Caki2 (cell line): ENCODE results near the gene FHIT. TPM values are rescaled to one million over a fixed set of nuclear protein-coding genes. Genes with fewer than 3 reads are reported as not detected.

Experiments used
- DNase-seq: peaks from one replicate; pipeline ENCODE4 v3.0.0-alpha.2; 2015; ENCODE audit warnings: low read depth
- in situ Hi-C: cut with HindIII; loops from 2 replicates; pipeline ENCODE4 v1.10.0; 2016; ENCODE audit warnings: low sequenced_read_pairs, low pct_unique_long_range_greater_than_20kb, mixed read lengths
- total RNA-seq: library from RNA; depleted of rRNA; stranded (reverse); fragments of >200 nt; shearing (Covaris generic); gene quantifications from 2 replicates; pipeline ENCODE4 v1.2.3, GENCODE V29; 2014; ENCODE audit warnings: low replicate concordance

The FHIT gene
- total RNA-seq, 1 experiment from 2014 or later, result 4.8 TPM

DNA sequence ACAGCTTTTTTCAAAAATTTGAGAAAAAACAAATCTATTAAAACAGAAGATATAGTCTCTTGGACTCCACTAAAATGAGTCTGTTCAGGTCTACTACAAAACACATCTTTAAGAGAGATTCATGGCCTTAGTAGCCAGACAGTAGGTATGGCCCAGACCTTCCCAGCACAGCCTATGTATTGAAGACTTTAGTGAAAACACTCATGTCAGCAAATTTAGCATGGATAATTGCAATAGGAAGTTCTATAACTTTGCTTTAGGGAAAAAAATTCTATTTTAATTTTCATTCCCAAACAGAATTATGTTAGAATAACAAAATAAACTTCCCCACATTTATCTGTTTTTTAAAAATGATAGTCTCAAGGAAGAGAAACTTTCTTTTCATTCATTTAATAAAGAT, 976.6 kb downstream of the FHIT start:
- in situ Hi-C loops, result no loop called here
- DNase-seq, result no peak

DNA sequence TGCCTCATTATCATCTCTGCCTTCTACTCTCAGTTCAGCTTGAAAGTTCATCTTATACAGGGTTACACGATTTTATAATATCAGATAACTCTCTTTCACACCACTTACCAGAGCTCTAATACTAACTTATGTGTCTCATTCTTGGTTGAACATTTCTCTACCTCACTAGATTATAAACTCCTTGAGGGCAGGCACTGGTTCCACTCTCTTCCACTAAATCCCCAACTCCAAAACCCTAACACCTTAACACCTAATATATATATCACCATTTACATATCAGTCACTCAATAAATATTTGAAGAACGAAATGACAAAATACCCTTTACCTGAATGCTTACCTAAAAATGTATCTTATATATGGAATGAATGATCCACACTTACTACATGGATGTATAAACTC, 977.2 kb downstream of the FHIT start:
- in situ Hi-C loops, result no loop called here
- DNase-seq, result no peak

DNA sequence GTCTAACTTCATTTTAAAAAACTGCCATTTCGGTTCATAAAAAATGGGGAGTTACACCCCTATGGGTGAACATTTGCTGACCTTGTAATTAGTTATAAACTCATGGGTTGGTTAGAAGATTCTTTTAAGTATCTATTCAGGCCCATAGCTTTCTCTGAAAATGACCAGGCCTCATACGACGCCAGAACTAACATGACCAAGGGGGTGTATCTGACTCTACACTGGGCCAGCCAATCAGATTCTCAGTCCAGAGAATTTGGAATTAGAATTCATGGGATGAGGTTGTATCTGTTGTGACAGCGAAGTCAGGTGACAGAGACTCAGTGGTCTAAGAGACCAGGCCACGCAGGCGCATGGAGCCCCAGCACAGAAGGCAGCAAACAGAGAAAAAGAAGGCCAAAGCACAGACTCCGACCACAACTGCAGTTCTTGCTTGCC, 981.4 kb downstream of the FHIT start:
- in situ Hi-C loops, result no loop called here
- no peak for DNase-seq

DNA sequence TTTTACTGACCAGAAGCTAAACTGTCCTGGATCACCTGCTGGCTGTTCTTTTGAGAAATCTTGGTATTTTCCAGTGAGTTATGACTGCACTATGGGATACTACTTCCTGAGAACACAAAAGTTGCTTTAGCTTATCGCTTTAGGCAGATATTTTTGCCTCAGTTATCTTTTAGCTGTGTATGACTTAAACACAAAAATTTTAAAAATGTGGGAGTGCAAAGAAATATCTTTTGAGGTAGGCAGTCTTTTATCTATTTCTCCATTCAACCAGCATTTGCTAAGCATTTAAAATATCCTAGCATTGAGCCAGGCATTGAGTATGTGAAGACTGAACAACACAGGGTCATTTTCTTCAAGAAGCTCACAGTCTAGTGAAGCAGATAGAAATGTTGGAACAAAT, 981.9 kb downstream of the FHIT start:
- in situ Hi-C loops, result no loop called here
- no peak for DNase-seq

DNA sequence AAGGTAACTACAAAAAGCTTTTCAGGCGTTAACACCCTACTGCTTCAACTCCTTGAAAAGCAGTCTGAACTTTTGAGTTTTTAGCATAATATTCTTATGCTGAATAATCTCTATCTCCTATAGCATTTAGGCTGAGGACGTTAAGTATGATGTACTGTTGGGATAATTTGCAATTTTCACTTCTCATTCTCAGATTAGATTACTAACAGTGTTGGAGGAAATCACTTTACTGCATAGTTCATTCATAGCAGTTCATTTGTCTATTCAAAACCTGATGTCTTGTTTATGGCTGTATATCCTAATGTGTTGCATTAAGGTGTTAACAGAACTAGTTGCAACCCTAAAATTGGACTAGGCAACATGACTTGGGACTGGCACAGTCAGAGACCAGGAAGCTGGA, 983.1 kb downstream of the FHIT start:
- in situ Hi-C loops, result no loop called here
- DNase-seq, result no peak

DNA sequence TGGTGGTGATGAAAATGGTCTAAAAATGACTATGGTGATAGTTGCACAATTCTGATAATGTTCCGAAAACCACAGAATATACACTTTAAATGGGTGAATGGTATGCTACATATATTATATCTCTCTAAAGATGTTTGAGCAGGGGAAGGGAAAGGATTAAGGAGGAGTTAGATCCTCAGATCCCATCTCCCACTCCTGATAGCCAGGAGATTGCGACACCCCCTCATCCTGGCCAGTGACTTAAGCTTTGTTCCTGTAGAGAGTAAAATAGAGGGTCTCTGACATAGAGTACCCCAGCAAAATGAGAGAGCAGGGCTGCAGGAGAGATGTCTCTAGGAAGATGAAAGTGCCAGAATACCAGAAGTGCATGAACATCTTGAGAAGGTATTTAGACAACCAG, 984.8 kb downstream of the FHIT start:
- DNase-seq, result no peak
- in situ Hi-C loops, result no loop called here

DNA sequence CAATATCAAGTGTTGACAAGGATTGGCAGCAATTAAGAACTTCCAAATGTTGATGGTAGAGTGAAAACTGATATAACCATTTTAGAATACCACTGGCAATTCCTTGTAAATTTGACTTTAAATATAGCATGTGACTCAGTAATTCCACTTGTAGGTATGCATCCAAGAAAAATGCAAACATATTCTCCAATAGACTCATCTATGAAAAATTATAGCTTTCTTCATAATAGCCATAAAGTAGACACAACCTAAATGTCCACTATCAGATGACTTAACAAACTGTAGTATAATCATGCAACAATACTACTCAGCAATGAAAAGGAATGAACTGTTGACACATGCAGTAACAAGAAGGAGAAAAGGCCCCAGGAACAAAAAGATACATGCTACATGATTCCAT, 988.1 kb downstream of the FHIT start:
- DNase-seq, result no peak
- in situ Hi-C loops, result no loop called here

DNA sequence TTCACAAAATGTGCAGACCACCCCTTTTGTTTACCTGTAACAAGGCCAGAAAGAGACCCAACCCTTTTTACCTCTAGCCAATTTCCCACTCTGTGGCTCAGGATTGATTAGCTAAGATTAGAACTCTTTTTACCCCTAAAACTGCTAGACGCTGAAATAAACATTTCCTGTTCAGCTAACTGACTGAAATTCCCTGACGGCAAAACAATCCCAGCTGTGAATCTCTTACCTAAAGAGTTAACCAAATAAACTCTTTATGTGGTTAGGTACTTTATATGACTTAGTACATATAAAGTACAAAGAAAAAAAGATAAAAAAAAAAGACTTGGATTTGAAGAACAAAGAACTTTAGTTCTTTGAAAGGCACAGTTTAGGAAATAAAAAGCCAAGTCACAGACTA, 988.7 kb downstream of the FHIT start:
- in situ Hi-C loops, result no loop called here
- DNase-seq, result no peak

DNA sequence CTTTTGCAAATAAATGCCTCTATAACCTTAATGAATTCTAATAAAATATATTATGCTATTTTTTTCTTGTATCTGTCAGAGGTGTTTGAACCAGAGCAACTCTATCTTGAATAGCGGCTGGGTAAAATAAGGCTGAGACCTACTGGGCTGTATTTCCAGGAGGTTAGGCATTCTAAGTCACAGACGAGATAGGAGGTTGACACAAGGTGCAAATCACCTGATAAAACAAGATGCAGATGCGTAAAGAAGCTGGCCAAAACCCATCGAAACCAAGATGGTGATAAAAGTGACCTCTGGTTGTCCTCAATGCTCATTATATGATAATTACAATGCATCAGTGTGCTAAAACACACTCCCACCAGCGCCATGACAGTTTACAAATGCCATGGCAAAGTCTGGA, 990.7 kb downstream of the FHIT start:
- in situ Hi-C loops, result no loop called here
- DNase-seq, result no peak

DNA sequence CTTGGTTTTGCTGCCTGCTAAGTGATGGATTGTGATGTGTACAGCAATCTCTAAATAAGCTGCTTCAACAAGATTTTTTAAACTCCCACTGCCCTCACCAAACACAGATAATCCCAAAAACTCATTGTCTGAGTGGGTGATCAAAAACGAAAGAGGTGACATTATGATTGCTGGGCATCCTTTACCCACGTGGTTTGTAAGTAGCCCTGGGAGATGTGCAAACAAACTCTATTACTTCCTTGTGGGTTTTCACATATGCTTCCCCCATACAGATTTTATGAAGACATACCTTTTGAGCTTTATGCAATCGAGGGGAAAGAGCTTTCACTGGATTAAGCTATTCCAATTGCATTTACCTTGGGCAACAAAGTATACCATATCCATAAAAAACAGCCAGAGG, 1000.4 kb downstream of the FHIT start:
- DNase-seq, result no peak
- in situ Hi-C loops, result no loop called here

DNA sequence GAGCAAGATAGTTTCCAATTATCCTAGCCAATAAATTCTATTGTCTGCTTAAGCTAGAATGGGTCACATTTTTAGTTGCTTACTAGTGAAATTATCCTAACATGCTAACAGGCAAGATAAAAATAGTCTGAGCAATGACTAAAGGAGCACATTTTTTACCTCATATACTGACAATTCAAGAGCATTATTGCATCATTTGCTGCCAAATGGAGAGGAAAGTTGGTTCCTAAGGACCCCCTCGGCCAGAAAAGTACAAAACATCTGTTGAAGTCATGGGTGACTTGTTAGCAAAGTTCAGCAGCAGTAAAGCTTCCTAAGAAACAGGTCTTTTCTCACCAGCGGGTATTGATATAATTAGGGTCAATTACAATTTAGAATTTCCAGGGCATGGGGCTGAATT, 1001.0 kb downstream of the FHIT start:
- in situ Hi-C loops, result no loop called here
- DNase-seq, result no peak

DNA sequence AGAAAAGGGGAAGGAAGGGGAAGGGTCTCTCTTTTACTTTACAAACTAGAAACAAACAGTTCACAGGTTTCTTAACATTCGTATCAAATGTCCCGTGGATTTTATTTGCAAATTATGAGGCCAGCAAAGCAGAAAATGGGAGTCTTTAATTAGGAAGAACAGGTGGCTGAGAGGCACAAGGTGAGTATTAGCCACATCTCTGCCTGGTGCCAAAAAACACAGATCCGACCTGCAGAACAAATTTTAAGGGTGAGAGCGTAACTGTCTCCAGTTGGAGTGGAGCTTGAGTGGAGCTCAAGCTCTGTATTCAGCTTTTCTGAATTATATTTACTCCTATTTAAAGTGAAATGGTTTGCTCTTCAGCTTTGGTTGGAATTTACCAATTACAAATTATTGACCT, 1004.9 kb downstream of the FHIT start:
- DNase-seq, result no peak
- in situ Hi-C loops, result no loop called here

DNA sequence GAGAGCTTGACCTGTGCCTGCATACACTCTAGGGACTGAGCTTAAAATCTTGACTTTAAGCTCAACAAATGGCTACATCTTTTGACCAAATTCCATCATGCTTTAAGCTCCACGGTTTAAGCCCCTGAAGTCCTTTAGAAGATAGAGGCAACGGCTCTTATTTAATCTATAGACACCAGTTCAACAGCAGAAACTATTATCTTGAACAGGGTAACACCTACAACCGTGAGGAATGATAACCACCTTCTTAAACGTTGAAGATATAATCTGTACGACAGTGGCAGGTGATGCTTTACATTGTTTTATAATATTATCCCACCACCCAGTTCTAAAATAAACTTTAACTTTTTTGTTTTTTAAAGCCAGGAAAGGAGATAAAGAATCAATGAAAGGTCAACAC, 1007.8 kb downstream of the FHIT start:
- no peak for DNase-seq
- in situ Hi-C loops, result no loop called here

DNA sequence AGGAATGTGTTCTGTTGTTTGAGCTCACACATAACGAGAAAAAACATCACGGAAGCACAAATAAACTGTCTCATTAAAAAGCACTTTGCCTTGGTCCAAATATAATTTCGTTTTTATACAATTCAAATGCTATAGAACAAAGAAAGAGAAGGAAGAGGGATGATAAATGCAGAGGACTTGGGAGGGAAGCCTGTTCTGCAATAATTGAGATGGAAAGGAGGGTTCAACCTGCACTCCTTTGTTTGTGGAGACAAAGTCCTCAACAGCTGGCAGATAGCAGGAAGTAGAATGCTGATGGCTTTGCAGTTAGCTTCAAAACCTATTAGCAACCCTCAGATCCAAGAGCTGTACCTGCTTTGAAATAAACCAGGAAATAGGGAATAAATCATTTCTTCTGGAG, 1010.8 kb downstream of the FHIT start:
- DNase-seq, result no peak
- in situ Hi-C loops, result no loop called here

DNA sequence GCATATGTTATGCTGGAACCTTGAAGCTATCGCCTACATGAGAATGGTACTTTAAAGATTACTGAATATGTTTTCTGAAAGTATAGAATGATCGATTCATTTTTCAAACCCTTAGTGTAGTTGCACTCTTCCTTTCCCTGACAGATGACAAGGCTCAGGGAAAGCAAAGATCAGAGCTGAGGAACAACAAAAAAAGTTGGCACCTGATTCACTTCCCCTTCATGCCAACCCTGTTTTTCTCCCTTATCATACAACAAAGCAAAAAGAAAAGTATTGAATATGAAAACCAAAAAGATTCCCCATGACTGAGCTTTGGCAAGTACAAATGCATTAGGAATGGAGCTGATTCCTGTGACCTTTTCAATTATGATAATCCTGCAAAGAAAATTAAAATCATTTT, 1012.7 kb downstream of the FHIT start:
- in situ Hi-C loops, result no loop called here
- DNase-seq, result no peak

DNA sequence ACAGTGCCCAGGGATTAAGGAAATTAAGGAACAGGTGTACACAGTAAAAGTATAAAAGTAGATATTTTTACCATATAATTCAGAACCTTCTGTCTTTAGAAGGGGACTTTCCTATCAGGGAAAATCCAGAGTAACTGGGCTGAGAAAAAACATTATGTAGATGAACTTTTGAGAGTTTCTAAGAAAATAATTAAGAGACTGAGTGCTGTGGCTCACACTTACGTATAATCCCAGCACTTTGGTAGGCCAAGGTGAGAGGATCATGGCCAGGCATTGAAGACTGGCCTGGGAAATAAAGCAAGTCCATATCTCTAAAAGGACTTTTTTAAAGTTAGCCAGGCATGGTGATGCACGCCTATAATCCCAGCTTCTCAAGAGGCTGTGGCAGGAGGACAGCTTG, 1021.8 kb downstream of the FHIT start:
- DNase-seq, result no peak
- in situ Hi-C loops, result no loop called here

DNA sequence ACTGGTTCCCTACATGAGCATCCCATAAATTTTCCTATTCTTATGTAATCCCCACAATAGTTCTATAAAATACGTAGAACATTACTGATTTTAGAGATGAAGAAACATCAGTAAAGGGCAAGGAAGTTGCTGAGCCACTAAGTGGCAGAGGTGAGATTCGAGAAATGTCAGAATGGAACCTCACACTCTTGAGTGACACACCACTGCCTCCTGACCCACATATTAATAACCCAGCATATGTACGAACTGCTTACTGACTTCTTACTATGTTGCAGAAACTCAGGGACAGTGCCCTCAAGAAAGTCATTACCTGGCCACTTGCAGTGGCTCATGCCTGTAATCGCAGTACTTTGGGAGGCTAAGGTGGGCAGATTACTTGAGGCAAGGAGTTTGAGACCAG, 1022.4 kb downstream of the FHIT start:
- DNase-seq, result no peak
- in situ Hi-C loops, result no loop called here

DNA sequence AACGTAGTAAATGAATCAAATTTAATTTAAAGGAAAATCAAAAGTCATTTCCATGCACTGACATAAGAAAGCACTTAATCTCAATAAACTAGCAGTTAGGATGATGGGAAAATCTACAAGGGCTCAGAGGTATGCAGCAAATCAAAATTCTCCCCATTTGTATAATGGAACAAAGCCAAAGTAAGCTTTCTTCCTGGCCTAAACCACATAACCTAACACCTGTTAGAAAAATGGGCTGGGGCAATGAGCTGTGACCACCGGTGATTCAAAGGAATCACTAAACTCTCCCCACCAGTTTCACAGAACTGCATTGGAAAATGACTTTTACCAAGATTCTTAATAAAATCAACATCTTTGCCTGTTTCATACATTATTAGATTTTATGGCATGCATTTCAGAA, 1024.3 kb downstream of the FHIT start:
- DNase-seq, result peak; percentile 29
- in situ Hi-C loops, result no loop called here

DNA sequence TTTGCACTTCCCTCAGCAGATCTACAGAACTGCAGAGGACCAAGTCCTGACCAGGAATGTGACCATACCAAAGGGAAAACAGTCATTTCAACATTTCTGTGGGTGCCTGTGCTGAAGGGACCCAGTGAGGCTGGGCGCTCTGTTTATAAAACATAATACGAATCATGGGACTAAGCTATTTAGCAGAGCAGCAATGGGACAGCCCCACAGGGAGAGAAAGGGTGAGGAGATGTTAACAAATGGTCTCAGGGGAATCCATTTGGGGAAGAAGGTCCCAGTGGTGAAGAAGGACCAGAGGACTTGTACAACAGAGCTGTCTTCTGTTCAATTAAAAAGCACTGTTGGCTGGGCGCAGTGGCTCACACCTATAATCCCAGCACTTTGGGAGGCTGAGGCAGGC, 1025.4 kb downstream of the FHIT start:
- in situ Hi-C loops, result no loop called here
- DNase-seq, result no peak

DNA sequence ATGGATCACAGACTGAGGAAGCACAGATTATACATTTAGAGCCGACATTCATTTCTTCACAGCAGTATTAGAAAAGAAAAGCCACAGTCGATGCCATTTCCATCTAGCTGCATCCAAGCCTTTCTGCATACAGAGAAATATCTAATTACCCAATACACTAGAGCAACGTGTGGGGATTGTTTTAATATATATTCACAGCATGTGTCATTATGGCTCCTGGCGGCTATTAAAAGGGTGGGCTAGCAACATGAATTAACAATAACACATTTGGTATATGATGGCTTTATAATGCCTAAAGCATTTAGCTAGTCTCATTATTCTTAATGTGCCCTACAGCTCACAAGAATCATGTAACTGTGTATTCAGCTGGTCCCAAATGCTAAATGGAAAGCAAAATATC, 1030.5 kb downstream of the FHIT start:
- in situ Hi-C loops, result no loop called here
- no peak for DNase-seq

DNA sequence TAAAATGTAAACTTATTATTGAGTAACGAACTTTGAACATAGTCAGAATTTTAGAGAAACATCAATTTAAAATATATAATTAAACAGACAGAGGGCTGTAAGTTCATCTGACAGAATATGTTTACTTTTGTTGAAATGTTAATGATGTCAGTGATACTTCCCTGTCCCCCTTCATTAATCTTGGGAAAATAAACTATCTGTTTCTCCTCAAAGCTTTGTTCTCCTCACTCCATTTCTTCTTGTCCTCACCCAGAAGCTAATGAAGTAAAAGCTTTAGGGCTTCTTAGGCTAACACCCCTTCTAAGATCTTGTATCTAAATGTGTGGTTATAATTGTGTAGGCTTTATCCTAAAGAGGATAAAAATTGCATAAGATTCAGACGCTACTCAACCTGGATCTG, 1031.8 kb downstream of the FHIT start:
- in situ Hi-C loops, result no loop called here
- no peak for DNase-seq
